Kidney epithelial cell (primary cell): ENCODE measurements around the gene CA10. TPM values are rescaled to one million over a fixed set of nuclear protein-coding genes. Genes with fewer than 3 reads are reported as not detected.

ENCODE experiments used
- DNase-seq: peaks from one replicate; pipeline ENCODE4 v3.0.0-alpha.2; 2010; ENCODE audit warnings: low read depth
- H3K27me3 ChIP-seq: 2 replicates; pipeline ENCODE4 v1.6.0; 2011; ENCODE audit warnings: low read length; ENCODE audit not compliant: control insufficient read depth, insufficient read depth
- H3K36me3 ChIP-seq: 2 replicates; pipeline ENCODE4 v1.5.1; 2011; ENCODE audit warnings: low read length; ENCODE audit not compliant: control insufficient read depth, insufficient read depth
- H3K4me3 ChIP-seq: 2 replicates; pipeline ENCODE4 v1.5.1; 2011; ENCODE audit warnings: low read depth, mild to moderate bottlenecking, control low read depth, low read length
- CTCF ChIP-seq: IDR thresholded peaks from 2 replicates; pipeline ENCODE4 v1.5.1; 2011; ENCODE audit warnings: mild to moderate bottlenecking, moderate library complexity, low read length, control low read depth, inconsistent platforms; ENCODE audit not compliant: insufficient read depth, poor library complexity, severe bottlenecking
- total RNA-seq: library from RNA; depleted of rRNA; stranded (reverse); fragments of >200 nt; gene quantifications from 2 replicates; pipeline ENCODE4 v1.2.3, GENCODE V29; 2015

CA10 gene
- total RNA-seq, 1 donor from 2014 or later, result 0.13 TPM

GRCh38 chr17:51957786-51958185, 200.7 kb downstream of the CA10 start:
- no peak for DNase-seq
- H3K36me3 ChIP-seq, result no peaks in the 10 kb centered on the region
- H3K27me3 ChIP-seq, result no peaks in the 10 kb centered on the region
- no peak for TF ChIP-seq CTCF
- no peak overlapping the region for H3K4me3 ChIP-seq

- no peak for DNase-seq
- H3K27me3 ChIP-seq, result no peaks in the 10 kb centered on the region
- no peak for TF ChIP-seq CTCF
- H3K36me3 ChIP-seq, result no peaks in the 10 kb centered on the region
- no peak overlapping the region for H3K4me3 ChIP-seq
Measured at GRCh38 chr17:51955245-51955644, 203.3 kb downstream of the CA10 start.

GRCh38 chr17:51954232-51954765, 204.2 kb downstream of the CA10 start:
- no peaks in the 10 kb centered on the region for H3K36me3 ChIP-seq
- no peak overlapping the region for H3K4me3 ChIP-seq
- TF ChIP-seq CTCF, result no peak
- H3K27me3 ChIP-seq, result no peaks in the 10 kb centered on the region
- DNase-seq, result no peak

GRCh38 chr17:51951741-51952140, 206.8 kb downstream of the CA10 start:
- H3K27me3 ChIP-seq, result no peaks in the 10 kb centered on the region
- DNase-seq, result no peak
- no peak overlapping the region for H3K4me3 ChIP-seq
- H3K36me3 ChIP-seq, result no peaks in the 10 kb centered on the region
- TF ChIP-seq CTCF, result no peak

- Histone ChIP-seq H3K27me3 (no peaks in the 10 kb centered on the region), H3K36me3 (no peaks in the 10 kb centered on the region), H3K4me3 (no peak overlapping the region)
- no peak for TF ChIP-seq CTCF
- peak; percentile 5 for DNase-seq
Measured at GRCh38 chr17:51948128-51948527, 210.4 kb downstream of the CA10 start.

GRCh38 chr17:51947160-51947735, 211.3 kb downstream of the CA10 start:
- no peak for TF ChIP-seq CTCF
- Histone ChIP-seq H3K27me3 (no peaks in the 10 kb centered on the region), H3K4me3 (no peak overlapping the region), H3K36me3 (no peaks in the 10 kb centered on the region)
- DNase-seq, result no peak
